HepG2 (cell line): ENCODE measurements around the gene KIN. TPM values are rescaled to one million over a fixed set of nuclear protein-coding genes. Genes with fewer than 3 reads are reported as not detected.

Source experiments
- AKNA ChIP-seq: sonication (generic); formaldehyde crosslinking; IDR thresholded peaks from 2 replicates; pipeline ENCODE4 v1.4.0; 2020; ENCODE audit warnings: missing genetic modification reagents, borderline replicate concordance
- HNF4A ChIP-seq: sonication (generic); formaldehyde crosslinking; IDR thresholded peaks from 2 replicates; pipeline ENCODE4 v1.4.0; 2020; ENCODE audit warnings: missing genetic modification reagents
- KLF9 ChIP-seq: IDR thresholded peaks from 2 replicates; pipeline ENCODE4 v1.6.1; 2016; ENCODE audit warnings: low read depth
- MBNL3 ChIP-seq: fragments of 250-450 bp; sonication (Bioruptor Pico); conservative IDR thresholded peaks from 2 replicates; pipeline ENCODE4 v1.8.0; 2022; ENCODE audit warnings: mild to moderate bottlenecking, inconsistent platforms
- SNAPC4 ChIP-seq: sonication (generic); formaldehyde crosslinking; IDR thresholded peaks from 2 replicates; pipeline ENCODE4 v1.4.0; 2020; ENCODE audit warnings: mild to moderate bottlenecking, missing genetic modification reagents
- SRSF1 ChIP-seq: fragments of 200-400 bp; formaldehyde crosslinking; optimal IDR thresholded peaks from 2 replicates; pipeline ENCODE3; 2017; ENCODE audit warnings: mild to moderate bottlenecking, low read depth, low read length, moderate library complexity
- WIZ ChIP-seq: sonication (generic); formaldehyde crosslinking; IDR thresholded peaks from 2 replicates; pipeline ENCODE4 v1.5.1; 2020; ENCODE audit warnings: mild to moderate bottlenecking, missing genetic modification reagents
- ZNF138 ChIP-seq: sonication (generic); formaldehyde crosslinking; IDR thresholded peaks from 2 replicates; pipeline ENCODE4 v1.5.0; 2020; ENCODE audit warnings: mild to moderate bottlenecking, low read depth, missing genetic modification reagents
- ZNF547 ChIP-seq: sonication (generic); formaldehyde crosslinking; IDR thresholded peaks from 2 replicates; pipeline ENCODE4 v1.5.1; 2020; ENCODE audit warnings: mild to moderate bottlenecking, missing genetic modification reagents
- ZNF570 ChIP-seq: sonication (generic); formaldehyde crosslinking; IDR thresholded peaks from 2 replicates; pipeline ENCODE4 v1.4.0; 2020; ENCODE audit warnings: mild to moderate bottlenecking, missing genetic modification reagents, borderline replicate concordance
- polyA plus RNA-seq, 8 experiments: library from polyadenylated mRNA; depleted of rRNA in 3 of 8; stranded (reverse) in 7 of 8; unstranded in 1 of 8; fragments of >200 nt; fragmentation: Illumina TruSeq in 4 of 8; extraction: Trizol in 4 of 8; gene quantifications; 2 replicates each; pipeline versions ENCODE4 v1.2.1 to v1.2.3, GENCODE V29; 2011 to 2016; ENCODE audit warnings: low read depth in 4 of 8, missing spikeins in 1 of 8, mixed read lengths in 1 of 8; ENCODE audit not compliant: insufficient read depth in 1 of 8
- total RNA-seq, 5 experiments: library from RNA; depleted of rRNA; stranded (reverse); fragments of >200 nt; fragmentation: Illumina TruSeq; extraction: Trizol; gene quantifications; 2 replicates each; pipeline ENCODE4 v1.2.3, GENCODE V29; 2016; ENCODE audit warnings: low read depth in 1 of 5
- TF ChIP-seq, protein P1 (sequence below): sonication (generic); formaldehyde crosslinking; IDR thresholded peaks from 2 replicates; pipeline ENCODE4 v1.5.1; 2020; ENCODE audit warnings: missing genetic modification reagents, mild to moderate bottlenecking, borderline replicate concordance
- TF ChIP-seq, protein P2 (sequence below): sonication (generic); formaldehyde crosslinking; IDR thresholded peaks from 2 replicates; pipeline ENCODE4 v1.5.1; 2020; ENCODE audit warnings: mild to moderate bottlenecking, missing genetic modification reagents
- TF ChIP-seq, protein P3 (sequence below): sonication (generic); formaldehyde crosslinking; IDR thresholded peaks from 2 replicates; pipeline ENCODE4 v1.8.0; 2022; ENCODE audit warnings: missing genetic modification reagents, low read depth, mild to moderate bottlenecking, borderline replicate concordance

Gene KIN
- total and polyA plus RNA-seq, 2 of the 13 experiments (the other 11 are each of a cell fraction or from before 2014, with no cell fraction given): 4.9 to 23.2 TPM

DNA sequence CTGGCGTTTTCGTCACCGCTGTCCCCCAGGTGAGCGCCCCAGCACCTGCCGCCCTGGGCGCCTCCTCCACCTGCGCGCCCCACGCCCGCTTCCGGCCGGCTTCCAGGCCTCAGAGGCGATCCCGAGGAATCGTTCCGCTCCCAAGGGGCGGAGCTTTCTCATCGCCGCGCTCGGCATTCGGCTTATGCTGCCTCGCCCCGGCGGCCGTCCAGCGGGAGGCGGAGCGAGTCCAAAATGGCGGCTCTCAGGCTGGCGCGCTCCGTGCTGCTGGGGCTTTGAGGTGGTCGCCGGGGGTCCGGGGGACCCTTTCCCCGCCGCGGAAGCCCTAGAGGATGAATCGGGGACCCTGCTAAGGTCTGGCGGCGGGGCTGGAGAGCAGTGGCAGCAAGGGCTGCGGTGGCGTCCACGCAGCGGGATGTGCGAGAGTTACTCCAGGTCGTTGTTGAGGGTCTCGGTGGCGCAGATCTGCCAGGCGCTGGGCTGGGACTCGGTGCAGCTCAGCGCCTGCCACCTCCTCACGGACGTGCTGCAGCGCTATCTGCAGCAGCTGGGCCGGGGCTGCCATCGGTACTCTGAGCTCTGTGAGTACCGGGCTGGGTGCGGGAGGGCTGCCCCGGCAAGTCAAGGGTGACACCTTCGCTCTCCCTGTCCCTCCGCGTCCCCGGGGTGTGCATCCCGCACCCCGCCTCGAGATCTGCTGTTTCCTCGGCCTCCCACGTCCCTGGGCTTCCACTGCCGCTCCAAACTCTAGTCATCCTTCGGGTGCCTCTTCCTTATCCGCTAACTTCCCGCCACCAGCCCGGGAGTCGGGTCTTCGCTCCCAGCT lies 30.7 kb upstream of the KIN start, which contains the start of gene TAF3 (continued):
- TF ChIP-seq ZNF570 (CRISPR knock-in tag) (no peak), MBNL3 (CRISPR knock-in tag) (no peak), SNAPC4 (CRISPR knock-in tag) (no peak), HNF4A (no peak; the same call in 1 of the 2 replicates), WIZ (no peak), KLF9 (peak; percentile 68; the same call in 1 of the 2 replicates), ZNF138 (CRISPR knock-in tag) (peak; percentile 83; the same call in 1 of the 2 replicates), ZNF547 (peak; percentile 76; the same call in 1 of the 2 replicates), AKNA (CRISPR knock-in tag) (no peak), SRSF1 (peak; percentile 62)
- TF ChIP-seq, protein P1, sequence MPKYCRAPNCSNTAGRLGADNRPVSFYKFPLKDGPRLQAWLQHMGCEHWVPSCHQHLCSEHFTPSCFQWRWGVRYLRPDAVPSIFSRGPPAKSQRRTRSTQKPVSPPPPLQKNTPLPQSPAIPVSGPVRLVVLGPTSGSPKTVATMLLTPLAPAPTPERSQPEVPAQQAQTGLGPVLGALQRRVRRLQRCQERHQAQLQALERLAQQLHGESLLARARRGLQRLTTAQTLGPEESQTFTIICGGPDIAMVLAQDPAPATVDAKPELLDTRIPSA (CRISPR knock-in tag): peak; percentile 94; the same call in 1 of the 2 replicates
- TF ChIP-seq, protein P2, sequence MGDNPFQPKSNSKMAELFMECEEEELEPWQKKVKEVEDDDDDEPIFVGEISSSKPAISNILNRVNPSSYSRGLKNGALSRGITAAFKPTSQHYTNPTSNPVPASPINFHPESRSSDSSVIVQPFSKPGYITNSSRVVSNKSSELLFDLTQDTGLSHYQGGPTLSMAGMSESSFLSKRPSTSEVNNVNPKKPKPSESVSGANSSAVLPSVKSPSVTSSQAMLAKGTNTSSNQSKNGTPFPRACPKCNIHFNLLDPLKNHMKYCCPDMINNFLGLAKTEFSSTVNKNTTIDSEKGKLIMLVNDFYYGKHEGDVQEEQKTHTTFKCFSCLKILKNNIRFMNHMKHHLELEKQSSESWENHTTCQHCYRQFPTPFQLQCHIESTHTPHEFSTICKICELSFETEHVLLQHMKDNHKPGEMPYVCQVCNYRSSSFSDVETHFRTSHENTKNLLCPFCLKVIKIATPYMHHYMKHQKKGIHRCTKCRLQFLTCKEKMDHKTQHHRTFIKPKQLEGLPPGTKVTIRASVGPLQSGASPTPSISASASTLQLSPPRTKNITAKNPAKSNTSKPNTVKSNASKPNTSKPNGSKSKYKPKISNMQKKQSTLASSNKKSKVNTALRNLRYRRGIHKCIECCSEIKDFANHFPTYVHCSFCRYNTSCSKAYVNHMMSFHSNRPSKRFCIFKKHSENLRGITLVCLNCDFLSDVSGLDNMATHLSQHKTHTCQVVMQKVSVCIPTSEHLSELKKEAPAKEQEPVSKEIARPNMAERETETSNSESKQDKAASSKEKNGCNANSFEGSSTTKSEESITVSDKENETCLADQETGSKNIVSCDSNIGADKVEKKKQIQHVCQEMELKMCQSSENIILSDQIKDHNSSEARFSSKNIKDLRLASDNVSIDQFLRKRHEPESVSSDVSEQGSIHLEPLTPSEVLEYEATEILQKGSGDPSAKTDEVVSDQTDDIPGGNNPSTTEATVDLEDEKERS: no peak
- TF ChIP-seq, protein P3, sequence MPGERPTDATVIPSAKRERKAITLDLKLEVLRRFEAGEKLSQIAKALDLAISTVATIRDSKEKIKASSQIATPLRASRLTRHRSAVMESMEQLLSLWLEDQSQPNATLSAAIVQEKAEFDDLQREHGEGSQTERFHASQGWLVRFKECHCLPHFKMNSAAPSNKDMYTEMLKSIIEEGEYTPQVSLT (CRISPR knock-in tag): no peak
